Stimulated activated CD4-positive, alpha-beta T cell treated with anti-CD3 and anti-CD28 coated beads, Interleukin-2, amount 100 ng/mL, for 4 hours (primary cell): ENCODE data around the gene PDZD8.

ENCODE experiments used
- DNase-seq: peaks from one replicate; pipeline ENCODE4 v3.0.0-alpha.2; 2020; ENCODE audit warnings: low read depth

Gene PDZD8

GRCh38 chr10:117375360-117376178 is at the start of gene PDZD8:
PDZD8 (minus strand) TSS chr10:117375440; CDS start chr10:117375227, 213 bp downstream.
- peak; percentile 89 for DNase-seq

GRCh38 chr10:117424171-117424570 is 48.9 kb upstream of the PDZD8 start:
- DNase-seq, result no peak

DNA sequence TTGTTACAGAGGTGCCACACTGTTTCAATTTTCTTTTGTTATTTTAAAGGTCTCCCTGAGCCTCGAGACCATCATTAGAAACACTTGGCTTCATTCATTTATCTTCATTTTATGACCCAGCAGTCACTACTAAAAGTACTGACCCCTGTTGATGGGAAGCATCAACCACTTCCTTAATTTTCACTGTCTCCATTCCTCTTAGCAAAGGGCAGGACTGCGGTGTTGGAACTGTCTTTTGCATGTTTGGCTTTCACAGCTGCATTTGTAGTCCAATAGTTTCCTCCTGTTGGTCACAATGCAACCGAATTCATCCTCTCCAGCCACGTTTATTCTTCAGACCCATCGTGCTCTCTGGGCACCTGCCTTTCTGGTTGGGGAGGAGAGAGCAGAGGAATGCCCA is 46.7 kb upstream of the PDZD8 start:
- no peak for DNase-seq

DNA sequence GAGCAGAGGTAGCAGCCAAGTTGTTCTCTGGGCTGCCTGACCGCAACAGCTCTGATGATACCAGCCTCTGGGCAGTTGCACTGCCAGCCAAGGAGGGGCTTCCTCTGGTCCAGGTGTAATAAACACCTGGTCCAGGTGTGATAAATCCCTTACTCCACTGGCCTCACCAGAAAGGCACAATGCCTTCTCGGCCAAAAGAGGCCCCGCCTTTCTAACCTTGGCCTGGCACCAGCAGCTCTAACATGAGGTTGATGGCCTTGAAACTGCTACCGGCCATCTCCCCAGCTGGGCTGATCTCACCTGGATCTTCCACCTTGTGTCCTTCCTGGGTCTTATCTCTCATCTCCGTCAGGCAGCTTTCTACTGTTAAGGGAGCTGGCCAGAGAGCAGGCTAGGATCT is 45.5 kb upstream of the PDZD8 start:
- no peak for DNase-seq

DNA sequence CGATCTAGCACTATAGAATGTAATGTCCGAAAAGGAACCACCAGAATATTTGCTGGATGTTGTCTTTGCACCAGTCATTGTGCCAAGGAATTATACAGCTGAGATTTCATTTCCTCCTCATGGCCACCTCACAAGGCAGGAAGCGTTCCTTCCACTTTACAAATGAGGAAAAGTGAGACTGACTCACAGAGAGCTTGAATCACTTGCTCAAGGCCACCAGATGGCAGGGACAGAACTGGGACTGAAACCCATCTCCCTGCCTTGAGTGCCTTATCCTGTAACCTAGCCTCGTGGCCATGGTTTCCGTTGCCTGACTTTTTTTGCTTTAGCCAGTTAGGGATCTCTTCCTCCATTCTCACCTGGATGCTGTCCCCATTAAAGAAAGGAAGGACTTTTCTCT is 44.7 kb upstream of the PDZD8 start:
- DNase-seq, result no peak

DNA sequence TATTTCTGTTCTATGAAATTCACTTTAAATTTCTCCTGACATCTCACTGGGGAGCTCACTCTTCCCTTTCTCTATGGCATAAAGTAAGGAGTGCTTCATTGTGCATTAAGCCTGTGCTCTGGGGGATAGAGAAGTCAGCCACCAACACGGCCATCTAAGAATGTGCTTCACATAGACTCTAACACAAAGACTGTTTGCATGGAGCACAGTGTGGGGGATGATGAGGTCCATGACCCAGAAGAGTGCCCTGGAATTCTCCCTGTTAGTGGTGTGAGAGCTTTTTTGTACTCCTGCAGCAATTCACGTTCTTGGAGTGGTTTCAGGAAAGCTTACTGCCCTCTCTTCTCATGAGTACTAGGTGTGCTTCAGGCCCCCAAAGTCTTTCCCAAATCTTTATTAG is 43.9 kb upstream of the PDZD8 start:
- DNase-seq, result no peak

- DNase-seq, result no peak
Measured at GRCh38 chr10:117418121-117418520, 42.9 kb upstream of the PDZD8 start.

DNA sequence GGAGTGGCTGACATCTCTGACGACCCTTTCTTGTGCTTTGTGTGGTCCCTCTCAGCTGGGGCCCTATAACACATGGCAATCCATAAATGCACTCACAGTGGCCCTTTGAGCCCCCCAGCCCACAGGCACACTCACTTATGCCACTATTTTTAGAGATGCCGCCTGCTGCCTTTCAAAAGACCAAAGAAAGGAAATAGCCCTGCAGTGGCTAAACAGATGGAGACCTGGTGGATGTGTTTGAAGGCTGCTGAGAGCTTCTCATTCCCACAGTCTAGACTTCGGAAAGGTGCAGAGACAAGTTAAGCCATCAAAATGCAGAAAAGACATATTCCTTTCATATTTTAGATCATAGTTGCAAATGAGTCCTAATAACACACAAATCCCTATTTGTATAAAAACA is 42.0 kb upstream of the PDZD8 start:
- DNase-seq, result no peak

DNA sequence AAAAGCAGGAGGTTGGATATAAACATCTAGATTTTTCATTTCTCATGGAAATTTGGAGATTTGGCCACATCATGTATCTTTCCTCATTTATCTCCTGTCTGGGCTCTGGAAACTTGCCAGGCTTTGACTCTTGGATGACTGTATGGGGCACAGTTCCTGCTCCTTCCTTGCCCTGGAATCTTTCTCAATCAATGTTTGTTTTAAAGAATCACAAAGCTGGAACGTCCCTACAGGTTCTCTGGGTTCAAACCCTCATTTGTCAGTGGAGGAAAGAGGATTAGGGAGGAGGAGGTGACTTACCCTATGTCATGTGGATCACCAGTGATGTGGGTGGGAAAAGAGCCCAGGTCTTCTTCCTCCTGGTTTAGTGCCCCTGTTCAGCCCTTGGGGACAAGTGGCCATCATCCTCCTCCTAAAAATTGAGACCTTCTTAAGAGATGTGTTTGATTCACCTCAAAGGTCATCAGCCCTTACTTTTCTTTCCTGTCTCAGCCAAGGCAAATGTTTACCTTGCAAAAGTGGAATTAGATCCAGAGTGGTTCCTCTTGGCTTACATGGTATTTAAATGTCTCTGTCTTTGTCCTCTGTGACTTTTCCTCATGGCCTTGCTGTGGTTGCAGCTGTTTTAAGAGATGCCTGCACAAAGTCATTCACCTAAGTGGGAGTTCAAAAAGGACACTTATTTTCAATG is 38.8 kb upstream of the PDZD8 start:
- no peak for DNase-seq

- DNase-seq, result no peak
Measured at GRCh38 chr10:117412469-117413010, 37.3 kb upstream of the PDZD8 start.

DNA sequence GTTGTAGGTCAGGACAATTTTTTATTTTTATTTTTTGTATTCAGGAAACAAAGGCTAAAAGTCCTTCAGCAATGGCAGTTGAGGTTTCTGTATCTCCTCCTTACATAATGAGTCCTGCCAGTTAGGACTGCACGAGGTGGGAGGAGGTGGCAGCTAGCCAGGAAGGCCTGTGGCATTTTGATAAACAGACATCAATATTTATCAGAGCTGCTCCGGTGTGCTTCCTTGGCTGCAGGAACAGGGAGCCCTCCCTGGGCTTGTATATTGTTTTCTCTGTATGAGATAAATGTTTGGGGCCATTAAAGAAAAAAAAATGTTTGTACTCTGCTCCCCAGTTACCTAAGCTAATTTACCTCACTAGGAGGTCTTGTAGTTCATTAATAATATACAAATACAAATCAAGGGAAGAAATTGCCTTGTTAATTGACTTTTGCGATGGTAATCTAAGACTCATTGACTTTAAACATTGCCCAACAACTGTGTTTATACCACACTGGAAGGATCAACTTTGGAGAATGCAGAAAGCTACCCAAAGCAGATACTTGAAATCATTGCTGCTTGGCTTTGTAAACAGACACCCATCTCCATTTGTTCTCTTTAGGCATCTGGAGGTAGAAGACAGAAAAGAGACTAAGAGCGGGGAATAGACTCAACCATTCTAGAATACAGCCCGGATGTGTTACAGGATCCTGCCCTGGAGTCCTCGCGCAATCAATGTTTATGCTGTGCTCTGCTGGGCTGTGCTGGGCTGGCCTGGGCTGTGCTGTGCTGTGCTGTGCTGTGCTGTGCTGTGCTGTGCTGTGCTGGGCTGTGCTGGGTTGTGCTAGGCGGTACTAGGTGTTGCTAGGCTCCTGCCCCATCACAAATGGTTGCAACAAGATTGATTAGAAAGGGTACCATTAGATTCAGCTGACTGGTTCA is 36.5 kb upstream of the PDZD8 start:
- DNase-seq, result no peak

GRCh38 chr10:117410557-117410956 is 35.3 kb upstream of the PDZD8 start:
- no peak for DNase-seq

DNA sequence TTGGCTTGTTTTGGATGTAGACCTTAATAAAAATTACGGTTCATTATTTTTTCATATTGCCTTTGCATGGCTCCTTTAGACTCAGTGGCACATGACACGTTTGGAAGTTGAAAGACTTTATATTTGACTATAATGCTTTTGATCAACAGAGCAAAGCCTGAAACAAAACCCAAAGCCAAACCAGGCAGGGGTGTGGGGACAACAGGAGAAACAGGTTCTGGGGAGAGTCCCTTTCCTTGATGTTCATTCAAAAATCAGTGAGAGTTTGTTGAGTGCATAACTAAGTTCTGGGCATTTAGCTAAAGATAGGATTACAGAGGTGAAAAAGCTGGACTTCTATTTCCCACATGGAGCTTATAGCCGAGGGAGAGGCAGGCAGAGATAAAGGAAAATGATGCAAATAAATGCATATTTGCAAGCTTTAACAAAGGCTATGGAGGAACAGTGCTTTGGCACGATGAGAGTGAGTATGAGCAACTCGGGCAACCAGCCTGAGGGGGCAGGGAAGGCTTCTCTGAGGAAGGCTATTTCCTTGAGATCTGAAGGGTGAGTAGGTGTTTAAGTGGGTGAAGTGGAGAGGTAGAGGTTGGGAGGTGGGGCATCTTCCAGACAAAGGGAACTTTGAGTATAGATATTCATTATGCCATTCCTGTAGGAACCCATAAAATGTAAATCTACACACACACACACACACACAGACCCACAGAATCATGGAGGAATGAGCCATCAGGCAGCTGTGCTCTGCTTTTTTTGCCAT is 34.5 kb upstream of the PDZD8 start:
- no peak for DNase-seq

DNA sequence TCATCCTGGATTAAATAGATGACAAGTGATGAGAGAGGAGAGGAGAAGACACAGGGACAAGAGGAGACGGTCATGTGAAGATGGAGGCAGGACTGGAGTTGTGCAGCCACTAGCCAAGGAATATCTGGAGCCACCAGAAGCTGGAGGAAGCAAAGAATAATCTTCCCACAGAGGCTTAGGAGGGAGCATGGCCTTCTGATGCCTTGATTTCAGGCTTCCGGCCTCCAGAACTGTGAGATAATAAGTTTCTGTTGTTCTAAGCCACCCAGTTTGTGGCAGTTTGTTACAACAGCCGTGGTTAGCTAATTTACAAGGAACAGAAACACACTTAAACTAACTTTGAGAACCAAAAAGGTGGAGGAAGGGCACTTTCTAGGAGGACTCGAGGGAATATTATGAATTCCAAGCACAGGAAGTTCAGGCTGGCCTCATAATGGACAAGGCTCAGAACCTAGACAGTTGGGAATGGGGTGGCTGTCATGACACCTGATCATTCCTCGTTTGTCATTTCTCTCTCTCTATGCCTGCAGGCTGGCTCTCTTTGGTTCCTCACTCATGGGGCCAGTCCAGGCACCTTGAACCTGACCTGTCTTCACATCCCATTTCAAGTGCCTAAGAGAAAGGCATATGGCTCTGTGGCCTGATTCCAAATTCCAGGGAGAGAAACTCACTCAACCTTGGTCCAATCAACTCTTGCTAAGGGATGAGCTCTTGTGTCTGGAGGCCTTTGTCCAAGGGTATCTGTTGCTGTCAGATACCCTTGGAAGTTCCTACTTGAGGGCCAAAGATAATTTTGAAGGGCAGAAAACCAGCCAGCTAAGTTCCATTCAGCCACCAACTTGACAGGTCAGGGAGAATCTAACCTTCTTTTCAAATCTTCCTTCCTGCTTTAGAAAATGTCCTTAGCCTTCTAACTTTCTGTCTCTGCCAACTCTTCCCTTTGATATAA is 33.5 kb upstream of the PDZD8 start:
- DNase-seq, result no peak

DNA sequence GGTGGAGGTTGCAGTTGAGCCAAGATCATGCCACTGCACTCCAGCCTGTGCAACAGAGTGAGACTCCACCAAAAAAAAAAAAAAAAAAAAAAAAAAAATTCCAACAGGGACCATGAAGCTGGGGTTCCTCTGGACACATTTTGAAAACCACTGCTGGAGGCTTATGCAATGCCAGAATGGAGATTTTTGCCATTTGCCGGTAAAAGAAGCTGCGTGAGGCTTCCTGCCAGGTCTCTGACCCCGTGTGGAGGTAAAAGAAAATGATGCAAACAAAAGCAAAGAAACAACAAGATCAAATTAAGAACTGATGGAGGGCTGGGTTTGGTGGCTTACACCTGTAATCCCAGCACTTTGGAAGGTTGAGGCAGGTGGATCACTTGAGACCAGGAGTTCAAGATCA is 30.5 kb upstream of the PDZD8 start:
- no peak for DNase-seq

DNA sequence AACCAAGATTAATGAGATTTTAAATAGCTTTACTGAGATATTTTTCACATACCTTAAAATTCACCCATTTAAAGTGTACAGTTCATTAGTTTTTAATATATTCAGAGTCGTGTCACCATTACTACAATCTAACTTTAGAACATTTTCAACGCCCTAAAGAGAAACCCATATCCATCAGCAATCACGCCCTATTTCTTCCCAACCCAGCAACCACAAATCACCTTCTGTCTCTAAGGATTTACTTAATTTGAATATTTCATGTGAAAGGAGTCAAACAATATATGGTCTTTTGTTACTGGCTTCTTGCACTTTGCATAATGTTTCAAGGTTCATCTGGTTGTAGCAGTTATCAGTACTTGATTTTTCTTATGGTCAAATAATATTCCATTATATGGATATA is 25.1 kb upstream of the PDZD8 start:
- no peak for DNase-seq

GRCh38 chr10:117399341-117400196 is 24.3 kb upstream of the PDZD8 start:
- no peak for DNase-seq

GRCh38 chr10:117398029-117398428 is 22.8 kb upstream of the PDZD8 start:
- no peak for DNase-seq

DNA sequence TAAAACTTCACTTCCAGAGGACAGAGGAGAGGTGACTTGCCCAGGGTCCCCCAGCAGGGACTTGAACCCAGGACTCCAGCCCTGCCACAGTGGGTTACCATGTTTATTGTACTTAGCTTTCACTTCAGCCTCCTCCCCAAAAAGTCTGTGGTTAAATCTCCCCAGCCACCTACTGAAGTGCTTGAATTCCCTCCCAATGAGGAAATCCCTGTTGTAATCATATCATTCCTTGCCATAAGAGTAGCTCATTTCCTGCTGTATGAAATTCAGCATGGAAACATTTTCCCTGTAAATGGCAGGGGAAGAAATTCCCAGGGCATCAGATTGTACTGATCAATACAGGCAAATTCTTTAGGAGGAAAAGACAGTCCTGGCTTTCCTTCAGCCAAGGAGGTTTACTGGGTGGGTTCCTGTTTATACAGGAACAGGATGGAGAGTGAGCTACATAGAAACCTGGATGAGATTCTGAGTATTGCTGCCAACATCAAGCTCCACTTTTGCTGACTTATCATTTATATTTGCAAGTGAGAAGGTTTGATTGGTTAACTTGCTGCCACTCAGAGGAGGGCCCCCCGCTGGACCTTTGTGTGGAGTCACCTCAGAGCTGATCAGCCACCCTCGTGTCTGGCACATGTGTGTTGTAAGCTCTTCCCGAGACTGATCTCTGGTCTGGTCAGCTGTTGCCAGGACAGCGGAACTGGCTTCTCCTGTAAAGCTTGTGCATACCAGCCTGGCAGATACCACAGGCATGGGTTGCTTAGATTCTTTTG is 16.4 kb upstream of the PDZD8 start:
- no peak for DNase-seq
